Measurements from ENCODE around the gene ZDHHC24.
"Not testable (repeated sequence)": the region's sequence is repeated elsewhere in the genome, so short reads cannot be mapped to it uniquely, and the experiment has no call there.

DNA sequence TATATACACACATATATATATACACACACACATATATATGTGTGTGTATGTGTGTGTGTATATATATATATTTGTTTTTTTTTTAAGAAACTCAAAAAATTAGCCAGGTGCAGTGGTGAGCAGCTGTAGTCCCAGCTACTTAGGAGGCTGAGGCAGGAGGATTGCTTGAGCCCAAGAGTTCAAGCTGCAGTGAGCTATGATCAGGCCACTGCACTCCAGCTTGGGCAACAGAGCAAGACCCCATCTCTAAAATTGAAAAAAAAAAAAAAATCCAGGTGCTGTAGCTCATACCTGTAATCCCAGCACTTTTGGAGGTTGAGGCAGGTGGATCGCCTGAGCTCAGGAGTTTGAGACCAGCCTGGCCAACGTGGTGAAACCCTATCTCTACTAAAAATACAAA is 43.5 kb upstream of the ZDHHC24 start:
- TF ChIP-seq, protein P1, sequence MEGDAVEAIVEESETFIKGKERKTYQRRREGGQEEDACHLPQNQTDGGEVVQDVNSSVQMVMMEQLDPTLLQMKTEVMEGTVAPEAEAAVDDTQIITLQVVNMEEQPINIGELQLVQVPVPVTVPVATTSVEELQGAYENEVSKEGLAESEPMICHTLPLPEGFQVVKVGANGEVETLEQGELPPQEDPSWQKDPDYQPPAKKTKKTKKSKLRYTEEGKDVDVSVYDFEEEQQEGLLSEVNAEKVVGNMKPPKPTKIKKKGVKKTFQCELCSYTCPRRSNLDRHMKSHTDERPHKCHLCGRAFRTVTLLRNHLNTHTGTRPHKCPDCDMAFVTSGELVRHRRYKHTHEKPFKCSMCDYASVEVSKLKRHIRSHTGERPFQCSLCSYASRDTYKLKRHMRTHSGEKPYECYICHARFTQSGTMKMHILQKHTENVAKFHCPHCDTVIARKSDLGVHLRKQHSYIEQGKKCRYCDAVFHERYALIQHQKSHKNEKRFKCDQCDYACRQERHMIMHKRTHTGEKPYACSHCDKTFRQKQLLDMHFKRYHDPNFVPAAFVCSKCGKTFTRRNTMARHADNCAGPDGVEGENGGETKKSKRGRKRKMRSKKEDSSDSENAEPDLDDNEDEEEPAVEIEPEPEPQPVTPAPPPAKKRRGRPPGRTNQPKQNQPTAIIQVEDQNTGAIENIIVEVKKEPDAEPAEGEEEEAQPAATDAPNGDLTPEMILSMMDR (IDR thresholded peaks at IDR 0.05): not testable (repeated sequence)
- not testable (repeated sequence) for TF ChIP-seq POLR2A (IDR thresholded peaks at IDR 0.05)

Data from uterus (tissue), 2 donors.